Right lobe of liver (tissue), 6 donors: ENCODE data around the gene AMZ1. TPM values are rescaled to one million over a fixed set of nuclear protein-coding genes. Genes with fewer than 3 reads are reported as not detected.
"Not testable (repeated sequence)": the region's sequence is repeated elsewhere in the genome, so short reads cannot be mapped to it uniquely, and the experiment has no call there.

Source experiments
- ATAC-seq, 4 donors: fragments of 200-7000 bp; cut with Tn5 transposase; one replicate each; pipeline ENCODE4 v1.9.1; 2020; ENCODE audit warnings: mild to moderate bottlenecking in 4 of 4, moderate library complexity in 4 of 4
- DNase-seq, 3 donors: peaks; one replicate each; pipeline ENCODE4 v3.0.0-alpha.2; 2020
- H3K27ac ChIP-seq, 3 donors: fragments of 200-600 bp; one replicate each; pipeline ENCODE4 v1.8.0; 2022
- H3K27me3 ChIP-seq, 2 donors: fragments of 200-600 bp; one replicate each; pipeline ENCODE4 v1.8.0; 2022
- H3K36me3 ChIP-seq, 4 donors: fragments of 200-600 bp; sonication (generic) in 1 of 4; one replicate each; pipeline versions ENCODE4 v1.5.1 to v1.8.0; 2017 to 2022; ENCODE audit warnings: control low read depth in 1 of 4
- H3K4me1 ChIP-seq, 4 donors: fragments of 200-600 bp; sonication (generic) in 1 of 4; one replicate each; pipeline versions ENCODE4 v1.5.1 to v1.8.0; 2017 to 2022; ENCODE audit warnings: control low read depth in 1 of 4
- H3K4me3 ChIP-seq, 3 donors: fragments of 200-600 bp; one replicate each; pipeline ENCODE4 v1.8.0; 2022
- H3K9me3 ChIP-seq, 4 donors: fragments of 200-600 bp; sonication (generic) in 1 of 4; one replicate each; pipeline versions ENCODE4 v1.5.1 to v1.8.0; 2017 to 2022; ENCODE audit warnings: control low read depth in 1 of 4
- POLR2A ChIP-seq: fragments of 450-650 bp; IDR thresholded peaks from one replicate; pipeline ENCODE4 v1.6.1; 2017; ENCODE audit warnings: antibody characterized with exemption, mild to moderate bottlenecking
- WGBS: methylation state at CpG from one replicate; pipeline ENCODE4 v1.1.6; 2018; ENCODE audit warnings: low coverage, low lambda C conversion rate; ENCODE audit not compliant: insufficient coverage; ENCODE audit errors: missing lambda C conversion rate; 5-methylcytosine and 5-hydroxymethylcytosine counted together
- intact Hi-C, 2 donors: fragments of 100-400 bp; cut with DNase I; formaldehyde crosslinking; loops; one replicate each; pipeline versions ENCODE4 v1.11.2 to v1.14.1; 2022
- total RNA-seq, 6 experiments: library from RNA; depleted of rRNA in 2 of 6; stranded (reverse); fragments of >200 nt in 2 of 6; fragmentation: NEBNext Ultra II Directional in 3 of 6; extraction: Animal tissue kit (Norgen Biotek cat#: 25700) in 3 of 6; gene quantifications; one replicate each; pipeline versions ENCODE4 v1.1.0 to v1.2.4, GENCODE V29; 2016 to 2023
- TF ChIP-seq, protein P1 (sequence below), 4 donors: fragments of 200-600 bp in 3 of 4; fragments of 450-650 bp in 1 of 4; IDR thresholded peaks; one replicate each; pipeline versions ENCODE4 v1.5.1 to v1.8.0; 2016 to 2022; ENCODE audit warnings: antibody characterized with exemption in 4 of 4, mild to moderate bottlenecking in 2 of 4
- donor health status: DM: no; HTN: yes; CAD: no.
- donor health status: DM: no; HTN: no; CAD: no.
- donor health status: DM: no; HTN: no; CAD: no.
- donor health status: DM: no; HTN: yes; CAD: no.
- donor health status: DM: no; HTN: yes; CAD: no.

The AMZ1 gene
- total RNA-seq, 6 experiments from 2014 or later: 0.42 to 5.8 (median 1.4) TPM; not detected in 1

DNA sequence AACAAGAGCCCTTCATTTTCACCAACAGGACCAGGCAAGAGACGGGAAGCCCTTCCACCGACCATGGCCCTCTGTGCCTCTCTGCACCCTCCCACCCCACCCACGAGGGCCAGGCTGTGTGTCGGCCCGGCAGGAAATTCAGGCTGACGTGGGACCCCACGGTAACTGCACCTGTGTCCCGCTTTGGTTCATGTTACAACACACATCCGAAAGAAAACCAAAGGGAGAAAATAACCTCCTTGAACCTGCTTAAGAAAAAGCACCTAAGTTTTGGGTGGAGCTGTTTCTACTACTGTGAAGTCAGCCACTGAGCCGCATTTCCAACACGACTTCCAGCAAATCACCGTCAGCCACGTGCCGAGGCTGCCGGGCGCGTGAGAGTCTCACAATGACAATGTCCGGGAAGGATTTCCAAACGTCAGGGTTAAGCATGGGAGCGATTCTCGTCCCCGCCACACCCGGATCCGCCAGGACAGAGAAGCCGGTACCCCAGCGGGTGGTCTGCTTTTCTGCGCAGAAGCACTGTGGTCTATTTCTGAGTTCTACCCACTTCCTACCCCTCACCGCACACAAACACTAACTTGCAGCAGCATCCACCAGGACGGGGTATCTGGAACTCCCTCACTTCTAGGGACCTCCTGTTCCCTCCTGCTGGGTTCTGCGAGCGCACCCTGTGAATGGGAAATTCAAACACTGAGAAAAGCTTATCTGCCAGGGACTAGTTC, 36.6 kb downstream of the AMZ1 start:
- no peaks in the 10 kb centered on the region for H3K4me1 ChIP-seq
- H3K4me3 ChIP-seq: no peak overlapping the region
- no peak for ATAC-seq
- intact Hi-C loops: no loop called here
- H3K36me3 ChIP-seq: no peaks in the 10 kb centered on the region
- TF ChIP-seq POLR2A: no peak
- TF ChIP-seq, protein P1, sequence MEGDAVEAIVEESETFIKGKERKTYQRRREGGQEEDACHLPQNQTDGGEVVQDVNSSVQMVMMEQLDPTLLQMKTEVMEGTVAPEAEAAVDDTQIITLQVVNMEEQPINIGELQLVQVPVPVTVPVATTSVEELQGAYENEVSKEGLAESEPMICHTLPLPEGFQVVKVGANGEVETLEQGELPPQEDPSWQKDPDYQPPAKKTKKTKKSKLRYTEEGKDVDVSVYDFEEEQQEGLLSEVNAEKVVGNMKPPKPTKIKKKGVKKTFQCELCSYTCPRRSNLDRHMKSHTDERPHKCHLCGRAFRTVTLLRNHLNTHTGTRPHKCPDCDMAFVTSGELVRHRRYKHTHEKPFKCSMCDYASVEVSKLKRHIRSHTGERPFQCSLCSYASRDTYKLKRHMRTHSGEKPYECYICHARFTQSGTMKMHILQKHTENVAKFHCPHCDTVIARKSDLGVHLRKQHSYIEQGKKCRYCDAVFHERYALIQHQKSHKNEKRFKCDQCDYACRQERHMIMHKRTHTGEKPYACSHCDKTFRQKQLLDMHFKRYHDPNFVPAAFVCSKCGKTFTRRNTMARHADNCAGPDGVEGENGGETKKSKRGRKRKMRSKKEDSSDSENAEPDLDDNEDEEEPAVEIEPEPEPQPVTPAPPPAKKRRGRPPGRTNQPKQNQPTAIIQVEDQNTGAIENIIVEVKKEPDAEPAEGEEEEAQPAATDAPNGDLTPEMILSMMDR (IDR thresholded peaks at IDR 0.05): no peak
- whole genome bisulfite sequencing: 94% methylated on average over 9 of the region's 31 CpGs
- DNase-seq: peak in 2 of 3 donors; percentile 15 to 28
- H3K9me3 ChIP-seq: no peaks in the 10 kb centered on the region
- H3K27me3 ChIP-seq: no peaks in the 10 kb centered on the region
- H3K27ac ChIP-seq: no peak overlapping the region

DNA sequence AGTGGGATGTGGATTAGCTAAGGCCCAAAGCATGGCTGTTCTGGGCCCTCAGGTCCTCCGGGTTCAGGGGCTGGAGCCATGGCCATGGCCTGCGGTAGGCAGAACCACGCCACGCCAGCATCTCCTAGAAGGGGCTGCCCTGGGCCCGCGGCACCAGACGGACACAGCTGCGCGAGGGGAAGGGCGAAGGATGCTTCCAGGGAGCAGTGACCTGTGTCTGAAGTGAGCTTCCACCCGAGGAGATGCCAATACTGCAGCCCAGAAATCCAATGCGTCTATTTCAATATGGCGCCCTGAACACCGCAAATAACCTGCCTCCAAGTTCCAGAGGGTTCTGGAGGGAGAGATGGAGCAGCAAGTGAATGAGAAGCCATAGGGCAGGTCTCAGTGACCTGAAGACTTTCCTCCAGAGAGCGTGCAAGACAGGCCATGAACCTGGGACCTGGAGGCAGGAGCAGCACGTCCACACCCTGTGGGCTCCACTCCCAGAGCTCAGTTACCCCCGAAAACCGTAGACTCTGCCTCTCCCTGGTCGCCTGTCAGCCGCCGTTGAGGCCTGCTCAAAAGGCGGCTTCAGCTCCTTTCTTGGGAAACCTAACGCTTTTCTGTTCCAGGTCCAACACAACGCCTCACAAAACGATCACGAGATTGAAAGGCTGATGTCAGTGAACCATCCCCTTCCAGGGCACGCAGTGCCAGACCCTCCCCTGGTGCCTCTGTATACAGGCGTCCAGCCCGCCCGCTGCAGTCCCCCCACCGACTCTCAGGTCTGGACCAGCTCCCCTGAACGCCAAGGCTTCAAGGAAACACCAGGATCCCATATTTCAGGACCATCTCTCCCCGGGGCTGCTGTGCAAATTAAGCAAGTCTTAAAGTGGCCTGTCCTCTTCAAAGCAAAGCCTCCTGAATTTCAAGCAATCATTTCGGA, 37.4 kb downstream of the AMZ1 start:
- no peak for ATAC-seq
- H3K9me3 ChIP-seq: no peaks in the 10 kb centered on the region
- no peaks in the 10 kb centered on the region for H3K36me3 ChIP-seq
- intact Hi-C loops: no loop called here
- H3K27me3 ChIP-seq: no peaks in the 10 kb centered on the region
- no peak overlapping the region for H3K27ac ChIP-seq
- 94% methylated on average over 16 of the region's 34 CpGs for WGBS
- TF ChIP-seq, protein P1 (IDR thresholded peaks at IDR 0.05): no peak
- no peak for TF ChIP-seq POLR2A
- DNase-seq: peak in 2 of 3 donors; percentile 32 to 50
- H3K4me3 ChIP-seq: no peak overlapping the region
- H3K4me1 ChIP-seq: no peaks in the 10 kb centered on the region

DNA sequence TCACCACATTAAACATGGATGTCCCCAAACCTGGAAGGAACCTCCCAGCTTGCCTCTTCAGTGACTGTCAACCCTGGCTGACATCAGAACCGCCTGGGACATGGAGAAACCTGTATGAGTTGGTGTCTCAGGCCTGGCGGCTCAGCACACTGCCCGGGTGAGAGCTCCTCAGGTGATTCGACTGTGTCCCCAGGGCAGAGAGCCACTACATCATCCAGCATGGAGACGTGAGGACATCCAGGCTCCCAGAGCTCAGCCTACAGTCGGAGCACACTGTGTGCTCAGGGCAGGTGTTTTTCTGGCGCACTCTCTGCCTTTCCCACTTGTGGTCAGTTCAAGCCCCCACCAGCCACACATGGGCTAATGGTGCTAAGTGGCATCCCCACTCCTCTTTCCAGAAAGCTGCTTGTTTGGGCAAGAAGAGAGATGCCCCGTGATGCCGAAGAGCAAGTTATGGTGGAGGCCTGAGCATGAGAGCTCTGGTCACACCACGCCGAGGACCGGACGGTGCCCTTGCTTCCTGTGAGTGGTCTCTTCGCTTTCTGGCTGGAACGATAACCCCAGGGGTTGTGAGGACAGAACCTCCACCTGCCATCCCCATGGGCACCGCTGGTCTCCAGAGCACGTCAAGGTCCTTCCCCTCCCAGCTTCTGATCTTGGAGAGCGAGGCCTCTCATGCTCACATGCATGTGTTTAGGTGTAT, 38.5 kb downstream of the AMZ1 start:
- no peak for TF ChIP-seq POLR2A
- TF ChIP-seq, protein P1 (IDR thresholded peaks at IDR 0.05): no peak
- Histone ChIP-seq H3K36me3 (no peaks in the 10 kb centered on the region), H3K4me3 (no peak overlapping the region), H3K9me3 (no peaks in the 10 kb centered on the region), H3K27ac (no peak overlapping the region), H3K27me3 (no peaks in the 10 kb centered on the region), H3K4me1 (no peaks in the 10 kb centered on the region)
- intact Hi-C loops: no loop called here
- DNase-seq (peak in 2 of 3 donors; percentile 21 to 22), ATAC-seq (no peak)
- WGBS: 95% methylated on average over 8 of the region's 18 CpGs

- intact Hi-C loops, ATAC-seq: not testable (repeated sequence)
- peak in 2 of 3 donors; percentile 5 to 34 for DNase-seq
Observed at GRCh38 chr7:2727206-2727605, 39.2 kb downstream of the AMZ1 start.

More at GRCh38 chr7:2727206-2727605, 39.2 kb downstream of the AMZ1 start:
- not testable (repeated sequence) for H3K27me3 ChIP-seq, H3K9me3 ChIP-seq, H3K36me3 ChIP-seq, H3K4me1 ChIP-seq, H3K27ac ChIP-seq, H3K4me3 ChIP-seq
- 78% methylated on average over 5 of the region's 13 CpGs for WGBS
